ENCODE measurements around the gene IFI27L1. TPM values are rescaled to one million over a fixed set of nuclear protein-coding genes. Genes with fewer than 3 reads are reported as not detected.

The IFI27L1 gene
- total RNA-seq, 4 donors from 2014 or later = 7.1 to 32.8 (median 14.3) TPM

GRCh38 chr14:94114589-94115057, 33.5 kb downstream of the IFI27L1 start:
- intact Hi-C loops (cut with DNase I; ENCODE audit: low total_unique reads) = no loop called here
- Histone ChIP-seq H3K36me3 (no peaks in the 10 kb centered on the region), H3K27me3 (no peaks in the 10 kb centered on the region), H3K4me1 (no peaks in the 10 kb centered on the region), H3K4me3 (no peak overlapping the region), H3K27ac (peak overlapping the region; percentile 68 to 90), H3K9me3 (no peaks in the 10 kb centered on the region)
- DNase-seq = no peak
- TF ChIP-seq POLR2A (IDR thresholded peaks at IDR 0.05) (no peak), CTCF (IDR thresholded peaks at IDR 0.05) (no peak)

DNA sequence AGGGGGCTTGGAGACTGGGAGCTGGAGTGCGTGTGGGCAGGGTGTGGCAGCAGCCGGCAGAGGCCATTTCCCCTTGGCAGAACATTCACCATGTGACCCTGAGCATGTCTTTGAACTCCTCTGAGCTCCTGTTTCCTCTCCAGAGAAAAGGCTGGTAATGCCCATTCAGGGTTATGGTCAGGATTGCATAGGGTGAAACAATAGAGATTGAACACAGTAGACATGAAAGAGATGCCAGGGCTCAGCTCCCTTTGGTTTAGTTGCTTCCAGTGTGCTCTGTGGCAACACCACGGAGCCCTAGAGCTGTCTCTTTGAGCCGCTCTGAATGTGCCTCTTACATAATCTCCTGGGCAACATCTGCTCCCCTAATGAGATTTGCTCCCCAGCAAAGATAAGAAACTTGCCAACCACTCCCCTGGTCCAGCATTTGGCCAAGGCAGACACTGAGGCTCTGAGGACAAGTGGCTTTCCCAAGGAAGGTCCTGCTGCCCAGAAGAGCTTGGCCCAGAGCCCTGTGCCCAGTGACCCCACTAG, 34.0 kb downstream of the IFI27L1 start:
- Histone ChIP-seq H3K4me3 (no peak overlapping the region), H3K9me3 (no peaks in the 10 kb centered on the region), H3K36me3 (no peaks in the 10 kb centered on the region), H3K27ac (peak overlapping the region; percentile 49 to 90), H3K4me1 (no peaks in the 10 kb centered on the region), H3K27me3 (no peaks in the 10 kb centered on the region)
- DNase-seq = peak in 1 of 2 donors; percentile 57
- intact Hi-C loops (cut with DNase I; ENCODE audit: low total_unique reads) = no loop called here
- TF ChIP-seq CTCF (IDR thresholded peaks at IDR 0.05) (no peak), POLR2A (IDR thresholded peaks at IDR 0.05) (peak in 1 of 2 donors; percentile 30)

- no peaks in the 10 kb centered on the region for H3K27me3 ChIP-seq
- no peak for DNase-seq
- H3K4me1 ChIP-seq = no peaks in the 10 kb centered on the region
- no peaks in the 10 kb centered on the region for H3K9me3 ChIP-seq
- no peak for TF ChIP-seq POLR2A (IDR thresholded peaks at IDR 0.05)
- no peak for TF ChIP-seq CTCF (IDR thresholded peaks at IDR 0.05)
- no peak overlapping the region for H3K4me3 ChIP-seq
- peak overlapping the region; percentile 49 to 90 for H3K27ac ChIP-seq
- intact Hi-C loops (cut with DNase I; ENCODE audit: low total_unique reads) = no loop called here
- H3K36me3 ChIP-seq = no peaks in the 10 kb centered on the region
These were observed 34.5 kb downstream of the IFI27L1 start for GRCh38 chr14:94115631-94116030.

- DNase-seq = no peak
- Histone ChIP-seq H3K36me3 (no peaks in the 10 kb centered on the region), H3K27me3 (no peaks in the 10 kb centered on the region), H3K27ac (no peak overlapping the region), H3K4me3 (no peak overlapping the region), H3K4me1 (no peaks in the 10 kb centered on the region), H3K9me3 (no peaks in the 10 kb centered on the region)
- TF ChIP-seq CTCF (IDR thresholded peaks at IDR 0.05) (no peak), POLR2A (IDR thresholded peaks at IDR 0.05) (no peak)
- intact Hi-C loops (cut with DNase I; ENCODE audit: low total_unique reads) = no loop called here
These were observed 35.6 kb downstream of the IFI27L1 start for GRCh38 chr14:94116701-94117100.

DNA sequence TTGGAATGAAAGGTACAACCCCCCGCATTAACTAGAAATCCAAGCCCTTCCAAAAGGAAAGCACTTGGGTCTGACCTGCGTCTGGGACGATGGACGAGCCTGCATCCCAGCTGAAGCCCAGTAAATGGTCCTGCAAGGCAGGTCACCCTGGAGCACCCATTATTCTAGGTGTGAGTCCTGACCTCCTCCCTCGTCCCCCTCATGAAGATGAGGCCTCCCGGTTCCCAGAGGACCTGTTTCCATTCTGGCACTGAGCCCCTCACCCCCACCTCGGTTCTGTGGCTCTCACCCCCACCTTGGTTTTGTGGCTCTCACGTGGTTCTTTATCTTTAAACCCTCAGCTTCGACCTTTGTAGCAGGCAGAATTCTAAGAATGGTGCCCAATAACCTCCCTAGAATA, 36.7 kb downstream of the IFI27L1 start:
- Histone ChIP-seq H3K4me3 (no peak overlapping the region), H3K27ac (no peak overlapping the region), H3K27me3 (no peaks in the 10 kb centered on the region), H3K4me1 (no peaks in the 10 kb centered on the region), H3K36me3 (no peaks in the 10 kb centered on the region), H3K9me3 (no peaks in the 10 kb centered on the region)
- peak in 1 of 2 donors; percentile 8 for DNase-seq
- TF ChIP-seq POLR2A (IDR thresholded peaks at IDR 0.05) (no peak), CTCF (IDR thresholded peaks at IDR 0.05) (no peak)
- intact Hi-C loops (cut with DNase I; ENCODE audit: low total_unique reads) = no loop called here
